Thyroid gland (tissue), 4 donors: ENCODE measurements around the gene CIT.

Source experiments
- CTCF ChIP-seq, 6 experiments: fragments of 200-600 bp in 3 of 6; fragments of 450-650 bp in 3 of 6; sonication (generic) in 3 of 6; IDR thresholded peaks; one replicate each; pipeline ENCODE4 v1.5.1; 2016 to 2019; ENCODE audit warnings: antibody characterized with exemption in 6 of 6, mild to moderate bottlenecking in 2 of 6, inconsistent platforms in 1 of 6, moderate library complexity in 1 of 6
- POLR2A ChIP-seq, 2 donors: fragments of 450-650 bp; IDR thresholded peaks; one replicate each; pipeline ENCODE4 v1.6.1; 2017; ENCODE audit warnings: antibody characterized with exemption in 2 of 2, mild to moderate bottlenecking in 2 of 2, moderate library complexity in 1 of 2

GRCh38 chr12:119868992-119869391 lies 8.1 kb downstream of the CIT start:
- no peak for TF ChIP-seq CTCF (IDR thresholded peaks at IDR 0.05)
- TF ChIP-seq POLR2A (IDR thresholded peaks at IDR 0.05) = no peak
